ENCODE results near the gene AIDA. TPM values are rescaled to one million over a fixed set of nuclear protein-coding genes. Genes with fewer than 3 reads are reported as not detected.

AIDA gene
- total and polyA plus RNA-seq, 7 donors: 34.9 to 104 (median 71.5) TPM

GRCh38 chr1:222704260-222704659 is 8.0 kb downstream of the AIDA start:
- H3K9me3 ChIP-seq: no peaks in the 10 kb centered on the region
- H3K4me1 ChIP-seq: peaks cover 0 to 6% (median 2%) of the 10 kb centered on the region in 4 donors
- H3K27ac ChIP-seq: no peak overlapping the region
- H3K27me3 ChIP-seq: no peaks in the 10 kb centered on the region
- intact Hi-C loops (cut with DNase I): no loop called here
- no peak overlapping the region for H3K4me3 ChIP-seq
- TF ChIP-seq POLR2AphosphoS5 (IDR thresholded peaks at IDR 0.05): no peak
- TF ChIP-seq, protein P1, sequence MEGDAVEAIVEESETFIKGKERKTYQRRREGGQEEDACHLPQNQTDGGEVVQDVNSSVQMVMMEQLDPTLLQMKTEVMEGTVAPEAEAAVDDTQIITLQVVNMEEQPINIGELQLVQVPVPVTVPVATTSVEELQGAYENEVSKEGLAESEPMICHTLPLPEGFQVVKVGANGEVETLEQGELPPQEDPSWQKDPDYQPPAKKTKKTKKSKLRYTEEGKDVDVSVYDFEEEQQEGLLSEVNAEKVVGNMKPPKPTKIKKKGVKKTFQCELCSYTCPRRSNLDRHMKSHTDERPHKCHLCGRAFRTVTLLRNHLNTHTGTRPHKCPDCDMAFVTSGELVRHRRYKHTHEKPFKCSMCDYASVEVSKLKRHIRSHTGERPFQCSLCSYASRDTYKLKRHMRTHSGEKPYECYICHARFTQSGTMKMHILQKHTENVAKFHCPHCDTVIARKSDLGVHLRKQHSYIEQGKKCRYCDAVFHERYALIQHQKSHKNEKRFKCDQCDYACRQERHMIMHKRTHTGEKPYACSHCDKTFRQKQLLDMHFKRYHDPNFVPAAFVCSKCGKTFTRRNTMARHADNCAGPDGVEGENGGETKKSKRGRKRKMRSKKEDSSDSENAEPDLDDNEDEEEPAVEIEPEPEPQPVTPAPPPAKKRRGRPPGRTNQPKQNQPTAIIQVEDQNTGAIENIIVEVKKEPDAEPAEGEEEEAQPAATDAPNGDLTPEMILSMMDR (IDR thresholded peaks at IDR 0.05): no peak
- TF ChIP-seq EP300 (IDR thresholded peaks at IDR 0.05): no peak
- TF ChIP-seq POLR2A (IDR thresholded peaks at IDR 0.05): no peak
- DNase-seq: no peak
- H3K36me3 ChIP-seq: peaks cover 0 to 30% (median 2%) of the 10 kb centered on the region in 4 donors
- 95 to 99% methylated on average over 1 of the region's 1 CpG for WGBS, 2 donors

DNA sequence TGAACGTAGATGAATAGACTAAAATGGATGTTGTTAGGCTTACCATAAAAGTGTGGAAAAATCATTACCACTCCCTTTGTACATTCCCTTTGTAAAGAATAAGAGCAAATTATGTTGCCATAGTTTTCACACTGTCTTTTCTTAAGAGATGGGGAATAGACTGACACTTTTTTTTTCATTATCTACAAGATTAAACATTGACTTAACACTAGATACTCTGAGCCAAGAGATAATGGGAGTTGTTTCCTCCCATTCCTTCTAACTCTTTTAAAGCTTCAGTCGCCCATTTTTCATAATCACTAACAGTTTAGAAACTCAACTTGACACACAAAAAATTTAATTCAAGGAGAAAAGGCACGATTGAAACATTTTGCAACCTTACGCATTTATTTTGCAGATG is 10.1 kb downstream of the AIDA start:
- no peak overlapping the region for H3K4me3 ChIP-seq
- no peaks in the 10 kb centered on the region for H3K9me3 ChIP-seq
- no peaks in the 10 kb centered on the region for H3K27me3 ChIP-seq
- DNase-seq: no peak
- intact Hi-C loops (cut with DNase I): no loop called here
- H3K36me3 ChIP-seq: peaks cover 0 to 32% (median 2%) of the 10 kb centered on the region in 4 donors
- peaks cover 0 to 4% (median 2%) of the 10 kb centered on the region in 4 donors for H3K4me1 ChIP-seq
- H3K27ac ChIP-seq: no peak overlapping the region
- WGBS, 2 donors: 64 to 86% methylated on average over 4 of the region's 4 CpGs
- TF ChIP-seq POLR2A (IDR thresholded peaks at IDR 0.05) (no peak), EP300 (IDR thresholded peaks at IDR 0.05) (no peak), POLR2AphosphoS5 (IDR thresholded peaks at IDR 0.05) (no peak)
- TF ChIP-seq, protein P1 (IDR thresholded peaks at IDR 0.05): no peak

- H3K36me3 ChIP-seq: peaks cover 0 to 41% (median 2%) of the 10 kb centered on the region in 4 donors
- no peaks in the 10 kb centered on the region for H3K27me3 ChIP-seq
- peaks cover 0 to 3% (median 0%) of the 10 kb centered on the region in 4 donors for H3K4me1 ChIP-seq
- no peak for DNase-seq
- H3K9me3 ChIP-seq: no peaks in the 10 kb centered on the region
- 88 to 92% methylated on average over 2 of the region's 2 CpGs for WGBS, 2 donors
- no peak overlapping the region for H3K4me3 ChIP-seq
- TF ChIP-seq, protein P1 (IDR thresholded peaks at IDR 0.05): no peak
- TF ChIP-seq EP300 (IDR thresholded peaks at IDR 0.05): no peak
- TF ChIP-seq POLR2A (IDR thresholded peaks at IDR 0.05): no peak
- TF ChIP-seq POLR2AphosphoS5 (IDR thresholded peaks at IDR 0.05): no peak
- intact Hi-C loops (cut with DNase I): no loop called here
- no peak overlapping the region for H3K27ac ChIP-seq
Measured at GRCh38 chr1:222697826-222698225, 14.5 kb downstream of the AIDA start.

DNA sequence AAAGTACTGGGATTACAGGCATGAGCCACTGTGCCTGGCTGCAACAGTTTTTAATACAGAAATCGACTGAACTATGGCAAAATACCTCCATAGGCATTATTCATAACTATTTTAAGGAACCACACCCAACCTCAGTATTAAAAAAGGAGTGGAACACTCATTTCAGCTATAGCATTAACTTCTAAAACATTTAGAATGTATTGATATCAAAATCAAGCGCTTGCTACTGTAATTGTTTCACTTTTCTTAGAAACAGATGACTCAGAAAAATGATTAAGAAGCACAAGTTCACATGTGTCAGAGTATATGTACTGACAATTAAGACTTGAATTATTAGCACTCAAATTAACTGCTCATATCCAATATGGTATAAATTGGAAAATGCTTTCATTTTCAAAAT is 15.1 kb downstream of the AIDA start:
- H3K36me3 ChIP-seq: peaks cover 0 to 41% (median 1%) of the 10 kb centered on the region in 4 donors
- 92 to 95% methylated on average over 2 of the region's 2 CpGs for WGBS, 2 donors
- intact Hi-C loops (cut with DNase I): no loop called here
- no peak overlapping the region for H3K4me3 ChIP-seq
- H3K27ac ChIP-seq: no peak overlapping the region
- H3K9me3 ChIP-seq: no peaks in the 10 kb centered on the region
- H3K27me3 ChIP-seq: no peaks in the 10 kb centered on the region
- H3K4me1 ChIP-seq: peaks cover 0 to 3% (median 0%) of the 10 kb centered on the region in 4 donors
- no peak for DNase-seq
- TF ChIP-seq EP300 (IDR thresholded peaks at IDR 0.05): no peak
- no peak for TF ChIP-seq POLR2AphosphoS5 (IDR thresholded peaks at IDR 0.05)
- TF ChIP-seq, protein P1 (IDR thresholded peaks at IDR 0.05): no peak
- TF ChIP-seq POLR2A (IDR thresholded peaks at IDR 0.05): no peak

DNA sequence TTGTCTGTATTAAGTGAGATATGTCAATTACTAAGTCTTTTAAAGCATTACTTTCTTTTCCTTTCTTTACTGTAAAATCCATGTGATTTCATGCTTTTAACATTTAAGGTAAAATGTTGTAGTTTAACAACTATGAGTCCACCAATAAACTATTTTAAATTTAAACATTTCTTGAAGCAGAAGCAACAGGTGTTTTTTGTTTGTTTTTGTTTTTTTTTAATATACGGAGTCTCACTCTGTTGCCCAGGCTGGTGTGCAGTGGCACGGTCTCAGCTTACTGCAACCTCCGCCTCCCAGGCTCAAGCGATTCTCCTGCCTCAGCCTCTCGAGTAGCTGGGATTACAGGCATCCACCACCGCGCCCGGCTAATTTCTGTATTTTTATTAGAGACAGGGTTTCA is 15.6 kb downstream of the AIDA start:
- H3K36me3 ChIP-seq: peaks cover 0 to 40% (median 2%) of the 10 kb centered on the region in 4 donors
- no peak overlapping the region for H3K27ac ChIP-seq
- 96% methylated on average over 8 of the region's 8 CpGs for WGBS, 2 donors
- no peak for DNase-seq
- H3K27me3 ChIP-seq: no peaks in the 10 kb centered on the region
- H3K4me1 ChIP-seq: peaks cover 0 to 3% (median 0%) of the 10 kb centered on the region in 4 donors
- TF ChIP-seq POLR2A (IDR thresholded peaks at IDR 0.05): no peak
- TF ChIP-seq, protein P1 (IDR thresholded peaks at IDR 0.05): no peak
- no peak for TF ChIP-seq POLR2AphosphoS5 (IDR thresholded peaks at IDR 0.05)
- no peak for TF ChIP-seq EP300 (IDR thresholded peaks at IDR 0.05)
- no peaks in the 10 kb centered on the region for H3K9me3 ChIP-seq
- intact Hi-C loops (cut with DNase I): no loop called here
- H3K4me3 ChIP-seq: no peak overlapping the region
